Upper lobe of left lung (tissue), 6 donors: Measurements from ENCODE around the gene CTAGE9. TPM values are rescaled to one million over a fixed set of nuclear protein-coding genes. Genes with fewer than 3 reads are reported as not detected.
"Not testable (repeated sequence)": the region's sequence is repeated elsewhere in the genome, so short reads cannot be mapped to it uniquely, and the experiment has no call there.

ENCODE experiments used
- ATAC-seq, 2 donors: fragments of 200-7000 bp; cut with Tn5 transposase; one replicate each; pipeline ENCODE4 v1.9.1; 2022; ENCODE audit warnings: mild to moderate bottlenecking in 2 of 2, moderate library complexity in 2 of 2; ENCODE audit not compliant: low FRiP score in 2 of 2
- DNase-seq, 2 donors: peaks; one replicate each; pipeline ENCODE4 v3.0.0-alpha.2; 2019 to 2020
- H3K27ac ChIP-seq, 4 donors: fragments of 200-600 bp; sonication (generic); one replicate each; pipeline ENCODE4 v1.5.1; 2016 to 2019
- H3K27me3 ChIP-seq, 4 donors: fragments of 200-600 bp; sonication (generic); one replicate each; pipeline ENCODE4 v1.5.1; 2017 to 2019
- H3K36me3 ChIP-seq, 4 donors: fragments of 200-600 bp; sonication (generic); one replicate each; pipeline ENCODE4 v1.5.1; 2016 to 2019
- H3K4me1 ChIP-seq, 4 donors: fragments of 200-600 bp; sonication (generic); one replicate each; pipeline ENCODE4 v1.5.1; 2018 to 2019
- H3K4me3 ChIP-seq, 4 donors: fragments of 200-600 bp; sonication (generic); one replicate each; pipeline ENCODE4 v1.5.1; 2017 to 2019; ENCODE audit warnings: mild to moderate bottlenecking in 2 of 4, moderate library complexity in 1 of 4
- H3K9me3 ChIP-seq, 4 donors: fragments of 200-600 bp; sonication (generic); one replicate each; pipeline ENCODE4 v1.5.1; 2018 to 2019
- EP300 ChIP-seq, 4 donors: sonication (generic); formaldehyde crosslinking; IDR thresholded peaks; one replicate each; pipeline ENCODE4 v1.5.1; 2017; ENCODE audit warnings: antibody characterized with exemption in 4 of 4, control low read depth in 2 of 4
- POLR2A ChIP-seq, 4 donors: fragments of 450-650 bp; IDR thresholded peaks; one replicate each; pipeline ENCODE4 v1.5.1; 2016 to 2017; ENCODE audit warnings: antibody characterized with exemption in 4 of 4, mild to moderate bottlenecking in 2 of 4
- POLR2AphosphoS5 ChIP-seq, 2 donors: sonication (generic); formaldehyde crosslinking; IDR thresholded peaks; one replicate each; pipeline ENCODE4 v1.5.1; 2017; ENCODE audit warnings: antibody characterized with exemption in 2 of 2
- WGBS, 2 donors: methylation state at CpG; one replicate each; pipeline ENCODE4 v1.1.5; 2017 to 2018; 5-methylcytosine and 5-hydroxymethylcytosine counted together
- total RNA-seq, 6 donors: library from RNA; depleted of rRNA in 4 of 6; stranded (reverse); fragments of >200 nt in 4 of 6; gene quantifications; one replicate each; pipeline versions ENCODE4 v1.1.0 to v1.2.1, GENCODE V29; 2016 to 2021
- TF ChIP-seq, protein P1 (sequence below), 6 experiments: fragments of 450-650 bp in 4 of 6; fragments of 200-600 bp in 2 of 6; sonication (generic) in 2 of 6; IDR thresholded peaks; one replicate each; pipeline ENCODE4 v1.5.1; 2016 to 2019; ENCODE audit warnings: antibody characterized with exemption in 6 of 6
- donor health status: DM: no; HTN: no; CAD: no; lungs with moderate emphysema.
- donor health status: DM: no; HTN: yes; CAD: no; lungs with severe emphysema.

CTAGE9 gene, protein sequence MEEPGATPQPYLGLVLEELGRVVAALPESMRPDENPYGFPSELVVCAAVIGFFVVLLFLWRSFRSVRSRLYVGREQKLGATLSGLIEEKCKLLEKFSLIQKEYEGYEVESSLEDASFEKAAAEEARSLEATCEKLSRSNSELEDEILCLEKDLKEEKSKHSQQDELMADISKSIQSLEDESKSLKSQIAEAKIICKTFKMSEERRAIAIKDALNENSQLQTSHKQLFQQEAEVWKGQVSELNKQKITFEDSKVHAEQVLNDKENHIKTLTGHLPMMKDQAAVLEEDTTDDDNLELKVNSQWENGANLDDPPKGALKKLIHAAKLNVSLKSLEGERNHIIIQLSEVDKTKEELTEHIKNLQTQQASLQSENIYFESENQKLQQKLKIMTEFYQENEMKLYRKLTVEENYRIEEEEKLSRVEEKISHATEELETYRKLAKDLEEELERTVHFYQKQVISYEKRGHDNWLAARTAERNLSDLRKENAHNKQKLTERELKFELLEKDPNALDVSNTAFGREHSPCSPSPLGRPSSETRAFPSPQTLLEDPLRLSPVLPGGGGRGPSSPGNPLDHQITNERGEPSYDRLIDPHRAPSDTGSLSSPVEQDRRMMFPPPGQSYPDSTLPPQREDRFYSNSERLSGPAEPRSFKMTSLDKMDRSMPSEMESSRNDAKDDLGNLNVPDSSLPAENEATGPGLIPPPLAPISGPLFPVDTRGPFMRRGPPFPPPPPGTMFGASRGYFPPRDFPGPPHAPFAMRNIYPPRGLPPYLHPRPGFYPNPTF
- total RNA-seq, result not detected

DNA sequence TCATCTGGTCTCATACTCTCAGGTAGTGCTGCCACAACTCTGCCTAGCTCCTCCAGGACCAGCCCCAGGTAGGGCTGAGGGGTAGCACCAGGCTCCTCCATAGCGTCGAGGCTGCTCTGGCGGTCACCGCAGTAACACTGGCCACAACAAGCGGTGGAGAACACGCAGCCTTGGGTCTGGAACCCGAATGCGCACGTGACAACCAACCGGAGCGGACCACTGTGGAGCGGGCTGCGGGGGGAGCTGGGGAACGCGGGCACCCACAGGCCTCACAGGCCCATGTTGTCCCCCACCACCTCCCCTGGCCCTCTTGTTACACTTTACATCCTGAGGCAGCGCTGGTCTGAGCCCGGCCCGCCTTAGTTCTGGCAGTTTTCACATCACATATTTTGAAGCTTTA is at the start of gene CTAGE9:
Gene CTAGE9 (minus strand): TSS at position 101 of the 400 bp plus-strand sequence. CDS start 0 bp downstream, at position 101.
- WGBS, 2 donors, result 98 to 100% methylated on average over 3 to 5 of the region's 18 CpGs
- H3K9me3 ChIP-seq, H3K27me3 ChIP-seq, ATAC-seq, H3K27ac ChIP-seq, H3K4me3 ChIP-seq, H3K36me3 ChIP-seq, H3K4me1 ChIP-seq: not testable (repeated sequence)
- DNase-seq, result peak in 1 of 2 donors; percentile 20

DNA sequence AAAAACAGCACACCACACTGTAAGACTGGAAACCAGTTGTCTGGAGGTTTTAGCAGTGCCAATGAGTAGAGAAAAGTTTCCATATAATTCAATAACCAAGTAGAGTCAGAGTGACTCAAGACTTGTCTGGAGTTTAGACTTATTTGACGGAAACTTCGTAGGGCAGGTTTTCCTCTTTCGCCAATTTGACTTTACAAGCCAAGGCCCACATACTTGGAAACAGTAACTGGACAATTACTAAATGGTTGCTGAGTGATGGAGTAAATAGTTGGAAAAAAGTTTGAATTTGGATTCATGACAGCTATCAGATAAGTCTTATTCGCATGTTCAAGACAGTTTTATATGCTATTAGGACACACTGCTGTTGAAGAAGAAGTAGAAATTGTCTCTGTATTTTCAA is 48.1 kb upstream of the CTAGE9 start:
- Histone ChIP-seq H3K27me3 (no peaks in the 10 kb centered on the region), H3K27ac (no peak overlapping the region), H3K36me3 (no peaks in the 10 kb centered on the region), H3K4me3 (no peak overlapping the region), H3K4me1 (no peaks in the 10 kb centered on the region), H3K9me3 (no peaks in the 10 kb centered on the region)
- WGBS, 2 donors, result 84 to 86% methylated on average over 4 of the region's 4 CpGs
- peak in 1 of 2 donors; percentile 51 for ATAC-seq
- TF ChIP-seq POLR2A (IDR thresholded peaks at IDR 0.05) (no peak), EP300 (IDR thresholded peaks at IDR 0.05) (no peak), POLR2AphosphoS5 (IDR thresholded peaks at IDR 0.05) (no peak)
- TF ChIP-seq, protein P1, sequence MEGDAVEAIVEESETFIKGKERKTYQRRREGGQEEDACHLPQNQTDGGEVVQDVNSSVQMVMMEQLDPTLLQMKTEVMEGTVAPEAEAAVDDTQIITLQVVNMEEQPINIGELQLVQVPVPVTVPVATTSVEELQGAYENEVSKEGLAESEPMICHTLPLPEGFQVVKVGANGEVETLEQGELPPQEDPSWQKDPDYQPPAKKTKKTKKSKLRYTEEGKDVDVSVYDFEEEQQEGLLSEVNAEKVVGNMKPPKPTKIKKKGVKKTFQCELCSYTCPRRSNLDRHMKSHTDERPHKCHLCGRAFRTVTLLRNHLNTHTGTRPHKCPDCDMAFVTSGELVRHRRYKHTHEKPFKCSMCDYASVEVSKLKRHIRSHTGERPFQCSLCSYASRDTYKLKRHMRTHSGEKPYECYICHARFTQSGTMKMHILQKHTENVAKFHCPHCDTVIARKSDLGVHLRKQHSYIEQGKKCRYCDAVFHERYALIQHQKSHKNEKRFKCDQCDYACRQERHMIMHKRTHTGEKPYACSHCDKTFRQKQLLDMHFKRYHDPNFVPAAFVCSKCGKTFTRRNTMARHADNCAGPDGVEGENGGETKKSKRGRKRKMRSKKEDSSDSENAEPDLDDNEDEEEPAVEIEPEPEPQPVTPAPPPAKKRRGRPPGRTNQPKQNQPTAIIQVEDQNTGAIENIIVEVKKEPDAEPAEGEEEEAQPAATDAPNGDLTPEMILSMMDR (IDR thresholded peaks at IDR 0.05), result no peak
- DNase-seq, result no peak

GRCh38 chr6:131756039-131756438 is 45.2 kb upstream of the CTAGE9 start:
- DNase-seq (no peak), ATAC-seq (no peak)
- TF ChIP-seq POLR2A (IDR thresholded peaks at IDR 0.05) (no peak), POLR2AphosphoS5 (IDR thresholded peaks at IDR 0.05) (no peak), EP300 (IDR thresholded peaks at IDR 0.05) (no peak)
- TF ChIP-seq, protein P1 (IDR thresholded peaks at IDR 0.05), result no peak
- Histone ChIP-seq H3K4me1 (no peaks in the 10 kb centered on the region), H3K27ac (no peak overlapping the region), H3K36me3 (no peaks in the 10 kb centered on the region), H3K9me3 (no peaks in the 10 kb centered on the region), H3K27me3 (no peaks in the 10 kb centered on the region), H3K4me3 (no peak overlapping the region)
- 87 to 90% methylated on average over 2 of the region's 2 CpGs for WGBS, 2 donors

GRCh38 chr6:131755597-131755996 is 44.8 kb upstream of the CTAGE9 start:
- 81 to 93% methylated on average over 3 of the region's 3 CpGs for WGBS, 2 donors
- no peaks in the 10 kb centered on the region for H3K36me3 ChIP-seq
- TF ChIP-seq EP300 (IDR thresholded peaks at IDR 0.05) (no peak), POLR2AphosphoS5 (IDR thresholded peaks at IDR 0.05) (no peak), POLR2A (IDR thresholded peaks at IDR 0.05) (no peak)
- TF ChIP-seq, protein P1 (IDR thresholded peaks at IDR 0.05), result no peak
- H3K27me3 ChIP-seq, result no peaks in the 10 kb centered on the region
- no peak overlapping the region for H3K27ac ChIP-seq
- ATAC-seq (no peak), DNase-seq (no peak)
- H3K4me1 ChIP-seq, result no peaks in the 10 kb centered on the region
- no peak overlapping the region for H3K4me3 ChIP-seq
- no peaks in the 10 kb centered on the region for H3K9me3 ChIP-seq

GRCh38 chr6:131754715-131755567 is 44.1 kb upstream of the CTAGE9 start:
- ATAC-seq (no peak), DNase-seq (no peak)
- Histone ChIP-seq H3K27ac (no peak overlapping the region), H3K4me1 (no peaks in the 10 kb centered on the region), H3K9me3 (no peaks in the 10 kb centered on the region), H3K27me3 (no peaks in the 10 kb centered on the region), H3K36me3 (no peaks in the 10 kb centered on the region), H3K4me3 (no peak overlapping the region)
- TF ChIP-seq EP300 (IDR thresholded peaks at IDR 0.05), result no peak
- no peak for TF ChIP-seq POLR2A (IDR thresholded peaks at IDR 0.05)
- TF ChIP-seq POLR2AphosphoS5 (IDR thresholded peaks at IDR 0.05), result no peak
- TF ChIP-seq, protein P1 (IDR thresholded peaks at IDR 0.05), result no peak
- WGBS, 2 donors, result 33 to 38% methylated on average over 9 of the region's 9 CpGs
